Epithelial cell of proximal tubule (primary cell): ENCODE results near the gene CTU2. TPM values are rescaled to one million over a fixed set of nuclear protein-coding genes. Genes with fewer than 3 reads are reported as not detected.

ENCODE experiments used
- DNase-seq: peaks from one replicate; pipeline ENCODE4 v3.0.0-alpha.2; 2011; ENCODE audit warnings: low read depth
- H3K4me3 ChIP-seq: 2 replicates; pipeline ENCODE4 v1.5.1; 2011; ENCODE audit warnings: low read depth, mild to moderate bottlenecking, low read length
- total RNA-seq: library from RNA; depleted of rRNA; stranded (reverse); fragments of >200 nt; gene quantifications from 2 replicates; pipeline ENCODE4 v1.2.3, GENCODE V29; 2015
- TF ChIP-seq, protein P1 (sequence below): conservative IDR thresholded peaks from 2 replicates; pipeline ENCODE4 v1.5.1; 2012; ENCODE audit warnings: low read depth, mild to moderate bottlenecking, low read length

CTU2 gene
- total RNA-seq, 1 donor from 2014 or later: 9.3 TPM

DNA sequence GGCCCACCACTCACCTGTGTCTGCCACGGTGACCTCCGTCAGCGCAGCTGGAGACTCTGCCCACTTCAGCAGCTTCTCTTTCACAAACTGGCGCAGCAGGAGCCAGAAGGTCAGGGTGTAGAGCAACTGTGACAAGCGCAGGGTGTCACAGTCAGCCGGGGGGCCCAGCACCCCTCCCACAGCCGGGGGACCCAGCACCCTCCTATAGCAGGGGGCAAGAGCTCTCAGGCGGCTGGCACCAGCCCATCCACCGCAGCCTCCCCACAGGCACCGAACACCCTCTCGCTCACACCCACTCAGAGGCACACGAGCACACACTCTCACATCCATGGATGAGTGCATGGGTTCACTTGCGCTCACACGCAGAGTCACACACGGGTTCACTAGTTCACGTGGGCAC, 28.8 kb downstream of the CTU2 start:
- H3K4me3 ChIP-seq: no peak overlapping the region
- DNase-seq: no peak
- TF ChIP-seq, protein P1, sequence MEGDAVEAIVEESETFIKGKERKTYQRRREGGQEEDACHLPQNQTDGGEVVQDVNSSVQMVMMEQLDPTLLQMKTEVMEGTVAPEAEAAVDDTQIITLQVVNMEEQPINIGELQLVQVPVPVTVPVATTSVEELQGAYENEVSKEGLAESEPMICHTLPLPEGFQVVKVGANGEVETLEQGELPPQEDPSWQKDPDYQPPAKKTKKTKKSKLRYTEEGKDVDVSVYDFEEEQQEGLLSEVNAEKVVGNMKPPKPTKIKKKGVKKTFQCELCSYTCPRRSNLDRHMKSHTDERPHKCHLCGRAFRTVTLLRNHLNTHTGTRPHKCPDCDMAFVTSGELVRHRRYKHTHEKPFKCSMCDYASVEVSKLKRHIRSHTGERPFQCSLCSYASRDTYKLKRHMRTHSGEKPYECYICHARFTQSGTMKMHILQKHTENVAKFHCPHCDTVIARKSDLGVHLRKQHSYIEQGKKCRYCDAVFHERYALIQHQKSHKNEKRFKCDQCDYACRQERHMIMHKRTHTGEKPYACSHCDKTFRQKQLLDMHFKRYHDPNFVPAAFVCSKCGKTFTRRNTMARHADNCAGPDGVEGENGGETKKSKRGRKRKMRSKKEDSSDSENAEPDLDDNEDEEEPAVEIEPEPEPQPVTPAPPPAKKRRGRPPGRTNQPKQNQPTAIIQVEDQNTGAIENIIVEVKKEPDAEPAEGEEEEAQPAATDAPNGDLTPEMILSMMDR: no peak

DNA sequence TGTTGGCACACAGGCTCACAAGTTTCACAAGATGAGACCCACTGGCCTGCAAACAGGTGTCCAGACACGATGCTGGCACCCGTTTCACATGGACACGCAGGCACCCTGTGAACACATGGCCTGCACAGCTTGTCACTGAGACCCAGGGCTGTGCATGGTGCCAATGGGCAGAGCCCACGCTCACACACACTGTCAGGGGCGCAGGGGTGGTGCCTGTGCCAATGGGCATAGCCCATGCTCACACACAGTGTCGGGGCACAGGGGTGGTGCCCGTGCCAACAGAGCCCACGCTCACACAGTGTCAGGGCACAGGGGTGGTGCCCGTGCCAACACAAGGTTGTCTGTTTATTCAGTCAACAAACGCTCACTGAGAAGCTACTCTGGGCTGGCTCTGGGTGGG, 29.3 kb downstream of the CTU2 start:
- H3K4me3 ChIP-seq: no peak overlapping the region
- TF ChIP-seq, protein P1: no peak
- no peak for DNase-seq

GRCh38 chr16:88736088-88736487, 29.8 kb downstream of the CTU2 start:
- no peak for DNase-seq
- no peak overlapping the region for H3K4me3 ChIP-seq
- TF ChIP-seq, protein P1: no peak

- no peak overlapping the region for H3K4me3 ChIP-seq
- no peak for DNase-seq
- TF ChIP-seq, protein P1: no peak
Measured at GRCh38 chr16:88736496-88736895, 30.2 kb downstream of the CTU2 start.

GRCh38 chr16:88737298-88738150, 31.2 kb downstream of the CTU2 start:
- DNase-seq: no peak
- H3K4me3 ChIP-seq: no peak overlapping the region
- TF ChIP-seq, protein P1: peak; percentile 78

GRCh38 chr16:88738151-88739084, 32.1 kb downstream of the CTU2 start:
- no peak overlapping the region for H3K4me3 ChIP-seq
- TF ChIP-seq, protein P1: no peak
- no peak for DNase-seq
